Panc1 (cell line): ENCODE results near the gene AFF3. TPM values are rescaled to one million over a fixed set of nuclear protein-coding genes. Genes with fewer than 3 reads are reported as not detected.
"Not testable (repeated sequence)": the region's sequence is repeated elsewhere in the genome, so short reads cannot be mapped to it uniquely, and the experiment has no call there.

Experiments
- ATAC-seq: fragments of 200-7000 bp; cut with Tn5 transposase; 2 replicates; pipeline ENCODE4 v1.9.1; 2020; ENCODE audit warnings: mild to moderate bottlenecking, moderate library complexity
- BruUV-seq: library from RNA; stranded (reverse); fragments of 400-500 nt; replicated peaks from 2 replicates; lab custom pipeline; 2021; lab: Mats Ljungman, UMichigan
- CTCF ChIA-PET: fragments of 300-600 bp; sonication (Branson Sonifier 250); formaldehyde crosslinking; loops from one replicate; lab custom pipeline; 2022; ENCODE audit warnings: antibody characterized with exemption; lab: Charles Lee
- POLR2A ChIA-PET: fragments of 300-600 bp; sonication (Branson Sonifier 250); formaldehyde crosslinking; loops from one replicate; lab custom pipeline; 2022; ENCODE audit warnings: antibody characterized with exemption; lab: Charles Lee
- DNase-seq: peaks from one replicate; pipeline ENCODE4 v3.0.0-alpha.2; 2010; ENCODE audit warnings: low read depth, low spot score
- H3K27ac ChIP-seq: 2 replicates; pipeline ENCODE4 v1.5.1; 2011; ENCODE audit warnings: mild to moderate bottlenecking, low read length, inconsistent platforms
- H3K27me3 ChIP-seq: fragments of 200-500 bp; sonication (Bioruptor generic); 2 replicates; pipeline ENCODE4 v1.6.0; 2014; ENCODE audit warnings: low read length, inconsistent platforms; ENCODE audit not compliant: control insufficient read depth, insufficient read depth
- H3K36me3 ChIP-seq: fragments of 200-500 bp; sonication (Bioruptor generic); 2 replicates; pipeline ENCODE4 v1.5.1; 2014; ENCODE audit warnings: inconsistent platforms, mild to moderate bottlenecking, low read length, moderate library complexity; ENCODE audit not compliant: control insufficient read depth, insufficient read depth
- H3K4me1 ChIP-seq: 2 replicates; pipeline ENCODE4 v1.5.1; 2011; ENCODE audit warnings: inconsistent platforms, mild to moderate bottlenecking, low read length, moderate library complexity; ENCODE audit not compliant: control insufficient read depth, insufficient read depth
- H3K4me3 ChIP-seq, 2 experiments: 2 replicates each; pipeline ENCODE4 v1.5.1; 2011 to 2012; ENCODE audit warnings: low read depth in 2 of 2, low read length in 2 of 2, mild to moderate bottlenecking in 2 of 2, inconsistent platforms in 1 of 2, moderate library complexity in 1 of 2
- H3K9me3 ChIP-seq: fragments of 200-500 bp; sonication (Bioruptor generic); 2 replicates; pipeline ENCODE4 v1.5.1; 2014; ENCODE audit warnings: low read depth, mild to moderate bottlenecking, inconsistent platforms, low read length, moderate library complexity; ENCODE audit not compliant: control insufficient read depth, insufficient read depth
- POLR2AphosphoS5 ChIP-seq: IDR thresholded peaks from 2 replicates; pipeline ENCODE4 v1.6.1; 2012; ENCODE audit warnings: mild to moderate bottlenecking, low read depth, low read length, moderate library complexity
- SIN3A ChIP-seq: IDR thresholded peaks from 2 replicates; pipeline ENCODE4 v1.6.1; 2012; ENCODE audit warnings: low read depth, mild to moderate bottlenecking, low read length, moderate library complexity, borderline replicate concordance; ENCODE audit not compliant: insufficient read depth
- TCF7L2 ChIP-seq: IDR thresholded peaks from 2 replicates; pipeline ENCODE4 v1.6.1; 2011; ENCODE audit warnings: mild to moderate bottlenecking, low read depth, low read length, inconsistent platforms
- in situ Hi-C: cut with HindIII; loops from 2 replicates; pipeline ENCODE4 v1.10.0; 2016; ENCODE audit warnings: low sequenced_read_pairs, low pct_unique_long_range_greater_than_20kb
- intact Hi-C: fragments of 100-400 bp; cut with micrococcal nuclease; formaldehyde crosslinking; loops from one replicate; pipeline ENCODE4 v1.10.0; 2022; ENCODE audit not compliant: unreplicated experiment
- total RNA-seq: library from RNA; stranded (reverse); gene quantifications from one replicate; pipeline ENCODE4 v1.2.1, GENCODE V29; 2021; ENCODE audit not compliant: unreplicated experiment
- TF ChIP-seq, protein P1 (sequence below), 2 experiments: IDR thresholded peaks; 2 replicates each; pipeline ENCODE4 v1.6.1; 2011 to 2012; ENCODE audit warnings: low read depth in 2 of 2, control low read depth in 1 of 2, low read length in 1 of 2, mild to moderate bottlenecking in 1 of 2, moderate library complexity in 1 of 2; ENCODE audit not compliant: insufficient read depth in 1 of 2
- TF ChIP-seq, protein P2 (sequence below): fragments of 450-650 bp; IDR thresholded peaks from 2 replicates; pipeline ENCODE4 v1.5.1; 2017; ENCODE audit warnings: mild to moderate bottlenecking

The AFF3 gene
- total RNA-seq, 1 experiment from 2014 or later = 2.2 TPM

DNA sequence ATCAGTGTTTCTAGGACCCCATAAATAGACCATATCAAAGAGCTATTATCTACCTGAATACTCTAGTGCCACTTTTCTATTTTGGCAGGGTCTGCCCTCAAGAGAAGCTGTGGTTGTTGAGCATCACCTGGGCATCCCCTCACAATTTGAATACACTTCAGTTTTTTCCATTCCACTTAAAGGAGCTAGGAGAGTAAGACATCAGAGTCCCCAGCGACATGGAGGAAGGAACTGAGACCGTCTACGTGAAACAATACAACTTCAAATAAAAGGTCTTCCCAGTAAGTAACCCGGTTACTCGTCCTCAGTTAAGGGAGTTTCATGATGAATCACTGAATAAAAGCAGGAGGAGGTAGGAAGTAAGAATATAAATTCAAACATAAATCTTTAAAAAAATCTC, 206.7 kb downstream of the AFF3 start:
- intact Hi-C loops (no loop called here), in situ Hi-C loops (no loop called here)
- no peak for DNase-seq
- no TSS peak for BruUV-seq
- no peak overlapping the region for H3K4me3 ChIP-seq
- no peaks in the 10 kb centered on the region for H3K4me1 ChIP-seq
- TF ChIP-seq SIN3A (no peak), TCF7L2 (no peak), POLR2AphosphoS5 (no peak)
- TF ChIP-seq, protein P1, sequence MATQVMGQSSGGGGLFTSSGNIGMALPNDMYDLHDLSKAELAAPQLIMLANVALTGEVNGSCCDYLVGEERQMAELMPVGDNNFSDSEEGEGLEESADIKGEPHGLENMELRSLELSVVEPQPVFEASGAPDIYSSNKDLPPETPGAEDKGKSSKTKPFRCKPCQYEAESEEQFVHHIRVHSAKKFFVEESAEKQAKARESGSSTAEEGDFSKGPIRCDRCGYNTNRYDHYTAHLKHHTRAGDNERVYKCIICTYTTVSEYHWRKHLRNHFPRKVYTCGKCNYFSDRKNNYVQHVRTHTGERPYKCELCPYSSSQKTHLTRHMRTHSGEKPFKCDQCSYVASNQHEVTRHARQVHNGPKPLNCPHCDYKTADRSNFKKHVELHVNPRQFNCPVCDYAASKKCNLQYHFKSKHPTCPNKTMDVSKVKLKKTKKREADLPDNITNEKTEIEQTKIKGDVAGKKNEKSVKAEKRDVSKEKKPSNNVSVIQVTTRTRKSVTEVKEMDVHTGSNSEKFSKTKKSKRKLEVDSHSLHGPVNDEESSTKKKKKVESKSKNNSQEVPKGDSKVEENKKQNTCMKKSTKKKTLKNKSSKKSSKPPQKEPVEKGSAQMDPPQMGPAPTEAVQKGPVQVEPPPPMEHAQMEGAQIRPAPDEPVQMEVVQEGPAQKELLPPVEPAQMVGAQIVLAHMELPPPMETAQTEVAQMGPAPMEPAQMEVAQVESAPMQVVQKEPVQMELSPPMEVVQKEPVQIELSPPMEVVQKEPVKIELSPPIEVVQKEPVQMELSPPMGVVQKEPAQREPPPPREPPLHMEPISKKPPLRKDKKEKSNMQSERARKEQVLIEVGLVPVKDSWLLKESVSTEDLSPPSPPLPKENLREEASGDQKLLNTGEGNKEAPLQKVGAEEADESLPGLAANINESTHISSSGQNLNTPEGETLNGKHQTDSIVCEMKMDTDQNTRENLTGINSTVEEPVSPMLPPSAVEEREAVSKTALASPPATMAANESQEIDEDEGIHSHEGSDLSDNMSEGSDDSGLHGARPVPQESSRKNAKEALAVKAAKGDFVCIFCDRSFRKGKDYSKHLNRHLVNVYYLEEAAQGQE (IDR thresholded peaks at IDR 0.05; ENCODE audit: insufficient read depth in 1 of 2, low read depth in 2 of 2, low read length in 1 of 2) = no peak
- TF ChIP-seq, protein P2, sequence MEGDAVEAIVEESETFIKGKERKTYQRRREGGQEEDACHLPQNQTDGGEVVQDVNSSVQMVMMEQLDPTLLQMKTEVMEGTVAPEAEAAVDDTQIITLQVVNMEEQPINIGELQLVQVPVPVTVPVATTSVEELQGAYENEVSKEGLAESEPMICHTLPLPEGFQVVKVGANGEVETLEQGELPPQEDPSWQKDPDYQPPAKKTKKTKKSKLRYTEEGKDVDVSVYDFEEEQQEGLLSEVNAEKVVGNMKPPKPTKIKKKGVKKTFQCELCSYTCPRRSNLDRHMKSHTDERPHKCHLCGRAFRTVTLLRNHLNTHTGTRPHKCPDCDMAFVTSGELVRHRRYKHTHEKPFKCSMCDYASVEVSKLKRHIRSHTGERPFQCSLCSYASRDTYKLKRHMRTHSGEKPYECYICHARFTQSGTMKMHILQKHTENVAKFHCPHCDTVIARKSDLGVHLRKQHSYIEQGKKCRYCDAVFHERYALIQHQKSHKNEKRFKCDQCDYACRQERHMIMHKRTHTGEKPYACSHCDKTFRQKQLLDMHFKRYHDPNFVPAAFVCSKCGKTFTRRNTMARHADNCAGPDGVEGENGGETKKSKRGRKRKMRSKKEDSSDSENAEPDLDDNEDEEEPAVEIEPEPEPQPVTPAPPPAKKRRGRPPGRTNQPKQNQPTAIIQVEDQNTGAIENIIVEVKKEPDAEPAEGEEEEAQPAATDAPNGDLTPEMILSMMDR = no peak
- ChIA-PET CTCF (no interaction called here), POLR2A (no interaction called here)
- peaks cover 4% of the 10 kb centered on the region; the same call in 1 of the 2 replicates for H3K27me3 ChIP-seq
- H3K9me3 ChIP-seq = no peaks in the 10 kb centered on the region
- no peak overlapping the region for H3K27ac ChIP-seq
- no peaks in the 10 kb centered on the region for H3K36me3 ChIP-seq
- no peak for ATAC-seq

DNA sequence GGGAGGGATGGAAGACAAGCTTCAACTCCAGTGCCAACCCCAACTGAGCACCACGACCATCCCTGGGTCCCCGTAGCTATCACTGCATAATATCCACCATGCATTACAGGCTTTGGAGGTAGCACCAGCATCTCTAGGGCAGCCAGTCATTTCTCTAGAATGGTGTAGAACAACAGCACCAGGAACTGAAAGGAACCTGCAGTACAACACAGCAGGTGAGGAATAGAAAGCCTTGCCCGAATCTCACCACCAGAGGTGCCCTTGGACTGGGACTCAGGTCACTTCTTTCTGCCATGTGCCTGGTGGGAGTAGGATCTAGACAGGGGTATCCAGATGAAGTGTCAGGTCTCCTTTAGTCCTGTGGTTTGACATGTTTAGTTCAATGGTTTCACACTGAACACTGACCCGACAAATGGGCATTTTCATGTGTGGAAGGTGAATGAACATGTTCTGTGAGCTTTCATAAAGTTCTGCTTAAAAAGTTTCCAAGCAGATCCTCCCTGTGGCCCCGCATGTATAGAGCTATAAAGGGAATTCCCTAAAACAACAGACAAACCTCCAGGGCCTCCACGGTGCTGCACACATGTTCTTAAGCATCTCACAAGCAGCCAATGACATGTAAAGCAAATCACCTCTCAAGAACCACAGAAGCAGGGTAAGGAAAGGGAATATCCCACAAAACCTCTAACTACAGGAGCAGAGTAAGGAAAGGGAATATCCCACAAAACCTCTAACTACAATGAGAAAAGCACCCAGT, 208.3 kb downstream of the AFF3 start:
- no TSS peak for BruUV-seq
- no peak for DNase-seq
- H3K9me3 ChIP-seq = no peaks in the 10 kb centered on the region
- ATAC-seq = no peak
- peaks cover 4% of the 10 kb centered on the region; the same call in 1 of the 2 replicates for H3K27me3 ChIP-seq
- H3K27ac ChIP-seq = no peak overlapping the region
- POLR2A ChIA-PET = interaction anchor here (0.6 kb wide), 2 partner anchors 115 to 207 kb away, joined by 3 to 10 read pairs; no protein-coding TSS in a partner anchor
- no peaks in the 10 kb centered on the region for H3K4me1 ChIP-seq
- in situ Hi-C loops (no loop called here), intact Hi-C loops (loop anchor here (5.0 kb wide), 1 partner anchor 308 kb away; no protein-coding TSS in a partner anchor)
- H3K4me3 ChIP-seq = no peak overlapping the region
- TF ChIP-seq POLR2AphosphoS5 (no peak), TCF7L2 (no peak)
- TF ChIP-seq, protein P2 = 0 out of 2 replicates have a peak, but pooled peaks have one; percentile 2
- TF ChIP-seq, protein P1 (IDR thresholded peaks at IDR 0.05; ENCODE audit: insufficient read depth in 1 of 2, low read depth in 2 of 2, low read length in 1 of 2) = no peak
- H3K36me3 ChIP-seq = no peaks in the 10 kb centered on the region
- CTCF ChIA-PET = no interaction called here

DNA sequence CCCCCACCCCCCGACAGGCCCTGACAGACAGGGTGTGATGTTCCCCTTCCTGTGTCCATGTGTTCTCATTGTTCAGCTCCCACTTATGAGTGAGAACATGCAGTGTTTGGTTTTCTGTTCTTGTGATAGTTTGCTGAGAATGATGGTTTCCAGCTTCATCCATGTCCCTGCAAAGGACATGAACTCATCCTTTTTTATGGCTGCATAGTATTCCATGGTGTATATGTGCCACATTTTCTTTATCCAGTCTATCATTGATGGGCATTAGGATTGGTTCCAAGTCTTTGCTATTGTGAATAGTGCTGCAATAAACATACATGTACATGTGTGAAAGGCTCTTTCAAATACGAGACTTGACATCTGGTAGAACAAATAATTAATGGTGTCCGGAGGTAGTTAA, 208.9 kb downstream of the AFF3 start:
- H3K4me3 ChIP-seq, BruUV-seq, H3K4me1 ChIP-seq, CTCF ChIA-PET, in situ Hi-C loops, DNase-seq, H3K27me3 ChIP-seq, H3K36me3 ChIP-seq, ATAC-seq, H3K27ac ChIP-seq, H3K9me3 ChIP-seq: not testable (repeated sequence)
- POLR2A ChIA-PET = interaction anchor here (0.6 kb wide), 2 partner anchors 114 to 207 kb away, joined by 3 to 10 read pairs; no protein-coding TSS in a partner anchor
- intact Hi-C loops = loop anchor here (5.0 kb wide), 1 partner anchor 309 kb away; no protein-coding TSS in a partner anchor
